GM19238 (cell line): ENCODE data around the gene TCOF1.
"Not testable (repeated sequence)": the region's sequence is repeated elsewhere in the genome, so short reads cannot be mapped to it uniquely, and the experiment has no call there.

ENCODE experiments used
- DNase-seq: peaks from one replicate; pipeline ENCODE4 v3.0.0; 2011; ENCODE audit warnings: low spot score; ENCODE audit not compliant: insufficient read length

Gene TCOF1

GRCh38 chr5:150402901-150403342, 45.4 kb downstream of the TCOF1 start:
- no peak for DNase-seq

GRCh38 chr5:150404121-150404520, 46.6 kb downstream of the TCOF1 start:
- no peak for DNase-seq

- no peak for DNase-seq
Observed at GRCh38 chr5:150404535-150404934, 47.0 kb downstream of the TCOF1 start.

GRCh38 chr5:150404941-150405816, 47.7 kb downstream of the TCOF1 start:
- DNase-seq: no peak

- no peak for DNase-seq
Observed at GRCh38 chr5:150406103-150406722, 48.7 kb downstream of the TCOF1 start.

- no peak for DNase-seq
Observed at GRCh38 chr5:150406723-150407095, 49.2 kb downstream of the TCOF1 start.

GRCh38 chr5:150407096-150407720, 49.7 kb downstream of the TCOF1 start:
- no peak for DNase-seq

GRCh38 chr5:150408231-150408943, 50.9 kb downstream of the TCOF1 start:
- DNase-seq: no peak

- DNase-seq: no peak
Observed at GRCh38 chr5:150409638-150410523, 52.4 kb downstream of the TCOF1 start.

GRCh38 chr5:150410524-150411244, 53.2 kb downstream of the TCOF1 start:
- DNase-seq: no peak

GRCh38 chr5:150411245-150411979, 53.9 kb downstream of the TCOF1 start:
- no peak for DNase-seq

- peak; percentile 82 for DNase-seq
Observed at GRCh38 chr5:150412319-150413175, 55.0 kb downstream of the TCOF1 start, which contains the start of gene CD74. Gene CD74, minus strand, starts transcription at chr5:150412910. Its CDS starts 161 bp downstream, at chr5:150412749.

GRCh38 chr5:150413176-150413901, 55.8 kb downstream of the TCOF1 start:
- no peak for DNase-seq

GRCh38 chr5:150413902-150414790, 56.6 kb downstream of the TCOF1 start:
- not testable (repeated sequence) for DNase-seq

GRCh38 chr5:150419630-150420270, 62.3 kb downstream of the TCOF1 start:
- peak; percentile 34 for DNase-seq

GRCh38 chr5:150422075-150422474, 64.6 kb downstream of the TCOF1 start:
- DNase-seq: no peak
